ENCODE measurements around the gene RPSA.

The RPSA gene

DNA sequence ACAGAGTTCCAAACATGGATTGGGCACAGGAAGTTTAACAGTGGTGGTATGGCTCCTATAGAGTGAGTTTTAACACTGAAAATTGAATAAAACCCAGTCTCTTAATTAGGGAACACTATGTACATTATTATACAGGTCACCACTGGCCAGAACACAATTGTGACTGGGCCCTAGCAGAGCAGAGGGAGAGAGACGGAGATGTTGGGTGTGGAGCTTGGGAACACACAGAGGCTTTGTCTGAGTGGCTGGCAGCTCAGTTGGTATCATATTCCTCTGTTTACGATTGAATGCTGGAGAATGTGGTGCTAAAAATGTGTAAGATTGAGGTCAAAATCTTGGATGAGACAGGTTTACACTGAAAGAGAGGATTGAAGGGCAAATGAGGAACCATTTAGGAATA lies 54.2 kb downstream of the RPSA start:
- no peak for DNase-seq

Measured in NCI-H2227 treated with DMSO at 0.1 percent for 48 hours (cell line).